GM12878 (cell line): ENCODE results near the gene GIGYF2. TPM values are rescaled to one million over a fixed set of nuclear protein-coding genes. Genes with fewer than 3 reads are reported as not detected.

Experiments used
- ATAC-seq: fragments of 200-7000 bp; cut with Tn5 transposase; 3 replicates; pipeline ENCODE4 v1.9.1; 2020; ENCODE audit warnings: mild to moderate bottlenecking, moderate library complexity
- BruUV-seq: library from RNA; stranded (reverse); fragments of 400-500 nt; replicated peaks from 2 replicates; lab custom pipeline; 2021; lab: Mats Ljungman, UMichigan
- CTCF ChIA-PET: fragments of 300-600 bp; sonication (Branson Sonifier 250); formaldehyde crosslinking; extraction: SDS; loops from one replicate; lab custom pipeline; 2021; ENCODE audit warnings: inconsistent platforms; lab: Yijun Ruan, JAX
- POLR2A ChIA-PET: fragments of 350-600 bp; formaldehyde crosslinking; extraction: SDS; loops from one replicate; lab custom pipeline; 2021; ENCODE audit warnings: inconsistent platforms; lab: Charles Lee
- RAD21 ChIA-PET: fragments of 300-600 bp; sonication (Branson Sonifier 250); formaldehyde crosslinking; loops from one replicate; lab custom pipeline; 2023; ENCODE audit warnings: antibody characterized with exemption; ENCODE audit not compliant: unreplicated experiment; lab: Charles Lee
- SMC1A ChIA-PET: fragments of 300-600 bp; sonication (Branson Sonifier 250); formaldehyde crosslinking; loops from one replicate; lab custom pipeline; 2023; ENCODE audit not compliant: unreplicated experiment, uncharacterized antibody; lab: Charles Lee
- DNase-seq: peaks from one replicate; pipeline ENCODE4 v3.0.0-alpha.2; 2011; ENCODE audit warnings: low read depth, low spot score
- FAIRE-seq: peaks from 3 replicates; lab custom pipeline; 2011; peaks lifted over from hg19 to GRCh38; lab: Jason Lieb, UNC
- H2AFZ ChIP-seq: 2 replicates; pipeline ENCODE4 v1.6.0; 2011; ENCODE audit warnings: low read depth, low read length, control low read depth; ENCODE audit not compliant: control insufficient read depth
- H3K27ac ChIP-seq: 2 replicates; pipeline ENCODE4 v1.5.1; 2011; ENCODE audit warnings: control low read depth; ENCODE audit not compliant: control insufficient read depth, insufficient read depth
- H3K27me3 ChIP-seq, 2 experiments: replicated peaks in 1 of 2; 2 replicates each; pipeline versions ENCODE4 v1.6.0 to v1.6.1; 2011; ENCODE audit warnings: low read length in 1 of 2; ENCODE audit not compliant: control insufficient read depth in 2 of 2, insufficient read depth in 2 of 2
- H3K36me3 ChIP-seq, 2 experiments: 2 replicates each; pipeline ENCODE4 v1.5.1; 2011; ENCODE audit warnings: low read length in 1 of 2; ENCODE audit not compliant: control insufficient read depth in 2 of 2, insufficient read depth in 2 of 2
- H3K4me1 ChIP-seq: 2 replicates; pipeline ENCODE4 v1.6.1; 2011; ENCODE audit warnings: mild to moderate bottlenecking, low read length, moderate library complexity, mixed read lengths; ENCODE audit not compliant: control insufficient read depth, insufficient read depth
- H3K4me2 ChIP-seq: 2 replicates; pipeline ENCODE4 v1.6.0; 2011; ENCODE audit warnings: control low read depth; ENCODE audit not compliant: control insufficient read depth, insufficient read depth
- H3K4me3 ChIP-seq: fragments of 200-600 bp; sonication (generic); 2 replicates; pipeline ENCODE4 v1.5.1; 2016
- H3K79me2 ChIP-seq: 2 replicates; pipeline ENCODE4 v1.6.0; 2011; ENCODE audit warnings: low read length; ENCODE audit not compliant: control insufficient read depth, insufficient read depth
- H3K9ac ChIP-seq: 2 replicates; pipeline ENCODE4 v1.8.0; 2011; ENCODE audit warnings: low read length, control low read depth, mixed read lengths; ENCODE audit not compliant: control insufficient read depth, insufficient read depth
- H3K9me3 ChIP-seq: replicated peaks from 3 replicates; pipeline ENCODE4 v1.5.1; 2011; ENCODE audit warnings: mild to moderate bottlenecking, low read length; ENCODE audit not compliant: control insufficient read depth, insufficient read depth
- H4K20me1 ChIP-seq: 2 replicates; pipeline ENCODE4 v1.6.0; 2011; ENCODE audit not compliant: control insufficient read depth, insufficient read depth
- CBX5 ChIP-seq: sonication (generic); IDR thresholded peaks from 2 replicates; pipeline ENCODE4 v1.6.1; 2016; ENCODE audit warnings: low read depth, moderate library complexity, mild to moderate bottlenecking, inconsistent platforms
- CHD1 ChIP-seq: IDR thresholded peaks from 2 replicates; pipeline ENCODE4 v1.6.1; 2012; ENCODE audit warnings: low read depth, low read length, improper control_type of control experiment
- EGR1 ChIP-seq, 2 experiments: IDR thresholded peaks; 1 replicate in 1 of 2; 2 replicates in 1 of 2; pipeline ENCODE4 v1.6.1; 2011 to 2012; ENCODE audit warnings: low read depth in 2 of 2, low read length in 2 of 2, borderline replicate concordance in 1 of 2, mild to moderate bottlenecking in 1 of 2, moderate library complexity in 1 of 2
- GABPA ChIP-seq: IDR thresholded peaks from 2 replicates; pipeline ENCODE4 v1.6.1; 2014; ENCODE audit warnings: antibody characterized with exemption, low read depth, mild to moderate bottlenecking, inconsistent platforms
- RBBP5 ChIP-seq: fragments of 200-600 bp; sonication (generic); conservative IDR thresholded peaks from 2 replicates; pipeline ENCODE4 v1.6.1; 2016
- RFX5 ChIP-seq: IDR thresholded peaks from 2 replicates; pipeline ENCODE4 v1.6.1; 2011; ENCODE audit warnings: low read depth, low read length, improper control_type of control experiment
- SMARCA5 ChIP-seq: fragments of 450-650 bp; IDR thresholded peaks from 2 replicates; pipeline ENCODE4 v1.6.1; 2017; ENCODE audit warnings: mild to moderate bottlenecking
- SRF ChIP-seq, 2 experiments: IDR thresholded peaks; 2 replicates each; pipeline ENCODE4 v1.6.1; 2011; ENCODE audit warnings: low read depth in 2 of 2, low read length in 2 of 2, mild to moderate bottlenecking in 1 of 2, moderate library complexity in 1 of 2
- TCF7 ChIP-seq: IDR thresholded peaks from 2 replicates; pipeline ENCODE4 v1.6.1; 2014; ENCODE audit warnings: antibody characterized with exemption, borderline replicate concordance
- WGBS: methylation state at CpG from one replicate; pipeline ENCODE4 v1.1.6; 2016; ENCODE audit warnings: low lambda C conversion rate; ENCODE audit not compliant: insufficient replicate concordance, insufficient coverage; ENCODE audit errors: missing lambda C conversion rate; 5-methylcytosine and 5-hydroxymethylcytosine counted together
- in situ Hi-C: fragments of 300-500 bp; cut with MboI; formaldehyde crosslinking; loops from 9 replicates; pipeline ENCODE4 v1.14.3; 2018; ENCODE audit warnings: mixed read lengths
- intact Hi-C: fragments of 100-400 bp; cut with micrococcal nuclease; formaldehyde crosslinking; loops from one replicate; pipeline ENCODE4 v1.14.2; 2022; ENCODE audit not compliant: unreplicated experiment
- polyA plus RNA-seq, 11 experiments: library from polyadenylated mRNA; depleted of rRNA in 4 of 11; unstranded in 6 of 11; stranded (reverse) in 5 of 11; fragments of >200 nt; fragmentation: Nextera tagmentation in 4 of 11; fragmentation: Illumina TruSeq in 1 of 11; extraction: Ambion mirVana in 4 of 11; extraction: Trizol in 1 of 11; gene quantifications; 1 replicate in 1 of 11; 2 replicates in 10 of 11; pipeline versions ENCODE4 v1.2.1 to v1.2.3, GENCODE V29; 2011 to 2016; ENCODE audit warnings: inconsistent platforms in 2 of 11, missing spikeins in 2 of 11, low read depth in 1 of 11
- total RNA-seq, 4 experiments: library from RNA; depleted of rRNA in 3 of 4; stranded (reverse); fragments of >200 nt in 3 of 4; fragmentation: Illumina TruSeq in 1 of 4; extraction: Trizol in 1 of 4; gene quantifications; 2 replicates each; pipeline versions ENCODE4 v1.2.1 to v1.2.3, GENCODE V29; 2013 to 2021
- TF ChIP-seq, protein P1 (sequence below): fragments of 450-650 bp; IDR thresholded peaks from 2 replicates; pipeline ENCODE4 v1.6.1; 2014; ENCODE audit warnings: mild to moderate bottlenecking

The GIGYF2 gene
- total and polyA plus RNA-seq, 10 of the 15 experiments (the other 5 are each of a cell fraction or from before 2014, with no cell fraction given) = 12.2 to 47.2 (median 39.0) TPM

DNA sequence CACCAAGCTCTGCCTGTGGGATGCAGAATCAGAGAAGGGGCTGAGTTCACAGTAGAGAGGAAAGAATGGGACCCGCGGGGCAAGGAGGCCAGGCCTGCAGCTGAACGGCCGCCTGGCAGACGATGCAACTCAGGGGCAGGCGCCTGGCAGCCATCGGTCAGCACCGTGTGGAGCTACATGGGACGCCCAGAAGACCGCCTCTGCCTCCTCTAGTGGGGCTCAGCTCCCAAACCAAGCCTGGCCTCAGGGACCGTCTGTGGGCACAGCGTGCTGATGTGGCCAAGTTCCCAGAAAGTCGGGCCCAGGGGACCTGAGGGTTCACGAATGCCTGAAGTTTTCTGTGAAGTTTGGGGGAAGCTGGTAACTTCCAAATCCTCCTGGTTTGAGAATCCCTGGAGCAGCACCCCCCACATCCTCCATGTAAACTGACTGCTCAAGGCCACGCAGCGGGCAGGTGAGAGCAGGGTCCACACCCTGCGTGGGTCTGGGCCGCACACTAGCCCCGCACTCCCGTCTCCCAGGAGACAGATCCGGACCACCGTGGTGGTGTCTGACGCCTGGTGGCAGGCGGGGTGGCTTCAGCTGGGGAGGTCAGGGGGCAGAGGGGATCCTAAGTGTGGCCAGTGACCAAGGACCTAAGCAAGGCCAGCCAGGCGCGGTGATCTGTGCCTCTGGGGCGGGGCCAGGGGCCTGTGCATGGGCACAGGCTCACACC is 187.6 kb downstream of the GIGYF2 start:
- Histone ChIP-seq H3K9ac (no peak overlapping the region), H3K27ac (no peak overlapping the region), H3K36me3 (no peaks in the 10 kb centered on the region), H3K4me1 (no peaks in the 10 kb centered on the region), H3K27me3 (no peaks in the 10 kb centered on the region; a peak in 1 of 4 replicates), H3K4me3 (no peak overlapping the region), H3K4me2 (no peak overlapping the region), H2AFZ (no peak overlapping the region), H3K9me3 (no peaks in the 10 kb centered on the region), H4K20me1 (no peaks in the 10 kb centered on the region), H3K79me2 (no peaks in the 10 kb centered on the region)
- intact Hi-C loops (no loop called here), in situ Hi-C loops (no loop called here)
- CTCF ChIA-PET = no interaction called here
- RAD21 ChIA-PET = interaction anchor here (0.7 kb wide), 1 partner anchor 144 kb away, joined by 3 read pairs; no protein-coding TSS in a partner anchor
- WGBS = 51% methylated on average over 27 of the region's 27 CpGs
- ATAC-seq (no peak), FAIRE-seq (no peak), DNase-seq (no peak)
- POLR2A ChIA-PET = interaction anchor here (0.5 kb wide), 1 partner anchor 147 kb away, joined by 3 read pairs; no protein-coding TSS in a partner anchor
- no TSS peak for BruUV-seq
- TF ChIP-seq, protein P1, sequence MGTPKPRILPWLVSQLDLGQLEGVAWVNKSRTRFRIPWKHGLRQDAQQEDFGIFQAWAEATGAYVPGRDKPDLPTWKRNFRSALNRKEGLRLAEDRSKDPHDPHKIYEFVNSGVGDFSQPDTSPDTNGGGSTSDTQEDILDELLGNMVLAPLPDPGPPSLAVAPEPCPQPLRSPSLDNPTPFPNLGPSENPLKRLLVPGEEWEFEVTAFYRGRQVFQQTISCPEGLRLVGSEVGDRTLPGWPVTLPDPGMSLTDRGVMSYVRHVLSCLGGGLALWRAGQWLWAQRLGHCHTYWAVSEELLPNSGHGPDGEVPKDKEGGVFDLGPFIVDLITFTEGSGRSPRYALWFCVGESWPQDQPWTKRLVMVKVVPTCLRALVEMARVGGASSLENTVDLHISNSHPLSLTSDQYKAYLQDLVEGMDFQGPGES = no peak
- TF ChIP-seq TCF7 (no peak), RBBP5 (no peak), CHD1 (no peak), SMARCA5 (no peak), RFX5 (no peak), SRF (IDR thresholded peaks at IDR 0.05; ENCODE audit: low read depth in 2 of 2, low read length in 2 of 2) (no peak), CBX5 (no peak), EGR1 (IDR thresholded peaks at IDR 0.05; ENCODE audit: borderline replicate concordance in 1 of 2, low read depth in 2 of 2, low read length in 2 of 2) (no peak), GABPA (no peak)
- SMC1A ChIA-PET = no interaction called here
